Vagina (tissue), 2 donors: ENCODE data around the gene MCTP2.

Experiments
- POLR2A ChIP-seq, 2 donors: fragments of 450-650 bp; IDR thresholded peaks; one replicate each; pipeline ENCODE4 v1.6.1; 2017; ENCODE audit warnings: antibody characterized with exemption in 2 of 2, mild to moderate bottlenecking in 2 of 2, moderate library complexity in 2 of 2
- POLR2AphosphoS5 ChIP-seq, 2 donors: sonication (generic); formaldehyde crosslinking; IDR thresholded peaks; one replicate each; pipeline ENCODE4 v1.9.0; 2017; ENCODE audit warnings: antibody characterized with exemption in 2 of 2, mild to moderate bottlenecking in 2 of 2, low read depth in 1 of 2; ENCODE audit not compliant: insufficient read depth in 1 of 2
- TF ChIP-seq, protein P1 (sequence below), 3 experiments: fragments of 450-650 bp in 2 of 3; fragments of 200-600 bp in 1 of 3; sonication (generic) in 1 of 3; IDR thresholded peaks; one replicate each; pipeline ENCODE4 v1.5.1; 2017 to 2019; ENCODE audit warnings: antibody characterized with exemption in 3 of 3, mild to moderate bottlenecking in 2 of 3, moderate library complexity in 2 of 3

- TF ChIP-seq, protein P1, sequence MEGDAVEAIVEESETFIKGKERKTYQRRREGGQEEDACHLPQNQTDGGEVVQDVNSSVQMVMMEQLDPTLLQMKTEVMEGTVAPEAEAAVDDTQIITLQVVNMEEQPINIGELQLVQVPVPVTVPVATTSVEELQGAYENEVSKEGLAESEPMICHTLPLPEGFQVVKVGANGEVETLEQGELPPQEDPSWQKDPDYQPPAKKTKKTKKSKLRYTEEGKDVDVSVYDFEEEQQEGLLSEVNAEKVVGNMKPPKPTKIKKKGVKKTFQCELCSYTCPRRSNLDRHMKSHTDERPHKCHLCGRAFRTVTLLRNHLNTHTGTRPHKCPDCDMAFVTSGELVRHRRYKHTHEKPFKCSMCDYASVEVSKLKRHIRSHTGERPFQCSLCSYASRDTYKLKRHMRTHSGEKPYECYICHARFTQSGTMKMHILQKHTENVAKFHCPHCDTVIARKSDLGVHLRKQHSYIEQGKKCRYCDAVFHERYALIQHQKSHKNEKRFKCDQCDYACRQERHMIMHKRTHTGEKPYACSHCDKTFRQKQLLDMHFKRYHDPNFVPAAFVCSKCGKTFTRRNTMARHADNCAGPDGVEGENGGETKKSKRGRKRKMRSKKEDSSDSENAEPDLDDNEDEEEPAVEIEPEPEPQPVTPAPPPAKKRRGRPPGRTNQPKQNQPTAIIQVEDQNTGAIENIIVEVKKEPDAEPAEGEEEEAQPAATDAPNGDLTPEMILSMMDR (IDR thresholded peaks at IDR 0.05): no peak
- TF ChIP-seq POLR2A (IDR thresholded peaks at IDR 0.05) (no peak), POLR2AphosphoS5 (IDR thresholded peaks at IDR 0.05; ENCODE audit: insufficient read depth in 1 of 2, low read depth in 1 of 2) (no peak)
These were observed 30.8 kb downstream of the MCTP2 start for GRCh38 chr15:94262201-94262600.
